Karpas-422 (cell line): ENCODE data around the gene THOC3. TPM values are rescaled to one million over a fixed set of nuclear protein-coding genes. Genes with fewer than 3 reads are reported as not detected.
"Not testable (repeated sequence)": the region's sequence is repeated elsewhere in the genome, so short reads cannot be mapped to it uniquely, and the experiment has no call there.

Experiments
- DNase-seq: peaks from one replicate; pipeline ENCODE4 v3.0.0-alpha.2; 2015
- H2AFZ ChIP-seq: fragments of 200-600 bp; sonication (generic); 2 replicates; pipeline ENCODE4 v1.6.1; 2014; ENCODE audit warnings: antibody characterized with exemption, low read length, mixed read lengths
- H3K27ac ChIP-seq: fragments of 200-600 bp; sonication (generic); 2 replicates; pipeline ENCODE4 v1.5.1; 2014; ENCODE audit warnings: mild to moderate bottlenecking, low read length, moderate library complexity
- H3K27me3 ChIP-seq: fragments of 200-600 bp; sonication (generic); 2 replicates; pipeline ENCODE4 v1.6.1; 2014; ENCODE audit warnings: low read length, mixed read lengths
- H3K36me3 ChIP-seq: fragments of 200-600 bp; sonication (generic); 2 replicates; pipeline ENCODE4 v1.6.1; 2014; ENCODE audit warnings: low read length, mixed read lengths; ENCODE audit not compliant: insufficient read depth
- H3K4me1 ChIP-seq: fragments of 200-600 bp; sonication (generic); 2 replicates; pipeline ENCODE4 v1.6.1; 2014; ENCODE audit warnings: mild to moderate bottlenecking, low read length, mixed read lengths
- H3K4me2 ChIP-seq: fragments of 200-600 bp; sonication (generic); 2 replicates; pipeline ENCODE4 v1.6.1; 2014; ENCODE audit warnings: low read length, low read depth, mild to moderate bottlenecking; ENCODE audit not compliant: poor library complexity, severe bottlenecking
- H3K4me3 ChIP-seq: fragments of 200-600 bp; sonication (generic); 2 replicates; pipeline ENCODE4 v1.5.1; 2014; ENCODE audit warnings: mild to moderate bottlenecking, antibody characterized with exemption, low read length, mixed read lengths
- H3K79me2 ChIP-seq: fragments of 200-600 bp; sonication (generic); 2 replicates; pipeline ENCODE4 v1.6.1; 2014; ENCODE audit warnings: mild to moderate bottlenecking, low read length, mixed read lengths
- H3K9ac ChIP-seq: fragments of 200-600 bp; sonication (generic); 2 replicates; pipeline ENCODE4 v1.6.0; 2014; ENCODE audit warnings: low read length
- H3K9me2 ChIP-seq: fragments of 200-600 bp; sonication (generic), shearing (Covaris generic); replicated peaks from 2 replicates; pipeline ENCODE4 v1.6.0; 2014; ENCODE audit warnings: mild to moderate bottlenecking, low read length, moderate library complexity; ENCODE audit not compliant: insufficient read depth
- H3K9me3 ChIP-seq: fragments of 300-700, 200-600 bp; sonication (generic); 2 replicates; pipeline ENCODE4 v1.6.1; 2014; ENCODE audit warnings: low read length, mixed read lengths
- H4K20me1 ChIP-seq: fragments of 200-600 bp; sonication (generic); 2 replicates; pipeline ENCODE4 v1.6.1; 2014; ENCODE audit warnings: mild to moderate bottlenecking, antibody characterized with exemption, low read length, low read depth; ENCODE audit not compliant: insufficient read depth
- total RNA-seq: library from RNA; depleted of rRNA; stranded (reverse); fragments of >200 nt; shearing (Covaris generic); gene quantifications from 2 replicates; pipeline ENCODE4 v1.2.3, GENCODE V29; 2014; ENCODE audit warnings: low replicate concordance

The THOC3 gene
- total RNA-seq, 1 experiment from 2014 or later = 33.7 TPM

DNA sequence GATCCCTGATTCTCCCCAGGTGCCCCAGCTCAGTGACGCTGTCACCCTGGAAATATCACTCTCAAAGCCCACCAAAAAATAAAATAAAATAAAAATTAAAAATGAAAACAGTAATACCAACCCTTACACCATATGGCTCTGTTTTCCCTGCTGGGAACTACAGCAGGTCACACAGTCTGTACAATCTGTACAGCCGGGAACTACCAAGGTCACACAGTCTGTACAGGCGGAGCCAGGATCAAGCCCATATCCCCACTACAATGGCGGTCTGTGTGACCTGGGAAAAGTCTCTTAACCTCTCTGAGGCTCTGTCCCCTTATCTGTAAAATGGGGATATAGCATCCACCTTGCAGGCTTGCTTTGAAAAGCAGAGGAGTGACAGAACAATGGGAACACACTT is 29.4 kb upstream of the THOC3 start:
- not testable (repeated sequence) for H2AFZ ChIP-seq, H3K9me2 ChIP-seq, DNase-seq, H3K9me3 ChIP-seq, H3K27me3 ChIP-seq, H3K79me2 ChIP-seq, H3K4me2 ChIP-seq, H3K9ac ChIP-seq, H4K20me1 ChIP-seq, H3K27ac ChIP-seq, H3K4me3 ChIP-seq, H3K36me3 ChIP-seq, H3K4me1 ChIP-seq

DNA sequence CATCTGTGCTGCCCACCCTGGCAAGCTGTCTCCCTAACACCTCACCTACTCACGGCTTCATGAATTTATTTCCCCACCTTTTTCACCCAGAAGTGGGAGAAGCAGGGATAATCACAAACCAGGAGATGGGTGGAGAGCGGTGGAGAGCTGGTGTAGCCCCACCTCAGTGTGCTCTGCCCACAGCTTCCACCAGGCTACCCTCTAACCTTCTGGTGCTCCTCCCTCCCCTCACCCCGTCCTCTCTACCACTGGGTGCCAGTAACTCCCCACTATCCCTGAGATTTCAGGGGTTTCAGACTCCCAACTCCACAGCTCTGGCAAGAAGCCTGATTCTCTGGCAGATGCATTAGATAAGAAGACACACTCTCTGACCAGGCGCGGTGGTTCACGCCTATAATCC is 28.7 kb upstream of the THOC3 start:
- H3K27ac ChIP-seq, DNase-seq, H3K27me3 ChIP-seq, H2AFZ ChIP-seq, H3K4me2 ChIP-seq, H3K9ac ChIP-seq, H4K20me1 ChIP-seq, H3K36me3 ChIP-seq, H3K4me3 ChIP-seq, H3K9me2 ChIP-seq, H3K9me3 ChIP-seq, H3K79me2 ChIP-seq, H3K4me1 ChIP-seq: not testable (repeated sequence)

DNA sequence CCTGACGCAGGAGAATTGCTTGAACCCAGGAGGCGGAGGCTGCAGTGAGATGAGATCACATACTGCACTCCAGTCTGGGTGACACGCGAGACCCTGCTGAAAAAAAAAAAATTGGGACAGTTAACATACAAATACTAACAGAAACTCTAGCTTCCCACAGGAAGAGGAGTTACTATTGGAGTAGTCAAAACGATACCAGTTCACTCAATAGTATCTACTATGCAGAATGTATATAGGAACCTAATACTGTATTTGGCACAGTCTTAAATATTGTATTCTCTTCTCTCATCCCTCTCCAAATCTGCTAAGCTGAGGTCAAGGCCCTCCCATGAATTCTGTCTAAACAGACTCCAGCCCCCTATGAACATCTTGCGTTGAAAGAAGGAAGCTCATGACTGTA is 27.4 kb upstream of the THOC3 start:
- H3K9me2 ChIP-seq, H3K4me3 ChIP-seq, H4K20me1 ChIP-seq, H3K9ac ChIP-seq, H3K79me2 ChIP-seq, H3K27ac ChIP-seq, DNase-seq, H3K36me3 ChIP-seq, H3K9me3 ChIP-seq, H3K4me1 ChIP-seq, H3K4me2 ChIP-seq, H2AFZ ChIP-seq, H3K27me3 ChIP-seq: not testable (repeated sequence)

GRCh38 chr5:175979371-175979995 is 11.4 kb upstream of the THOC3 start:
- not testable (repeated sequence) for H4K20me1 ChIP-seq, H2AFZ ChIP-seq, H3K9me2 ChIP-seq, H3K4me1 ChIP-seq, DNase-seq, H3K9ac ChIP-seq, H3K79me2 ChIP-seq, H3K27me3 ChIP-seq, H3K9me3 ChIP-seq, H3K27ac ChIP-seq, H3K4me2 ChIP-seq, H3K4me3 ChIP-seq, H3K36me3 ChIP-seq

GRCh38 chr5:175968381-175968780 is 266 bp upstream of the THOC3 start:
- not testable (repeated sequence) for H3K36me3 ChIP-seq, H3K9me3 ChIP-seq, H2AFZ ChIP-seq, H3K27ac ChIP-seq, H3K79me2 ChIP-seq, H3K9me2 ChIP-seq, H4K20me1 ChIP-seq, H3K9ac ChIP-seq, H3K4me1 ChIP-seq, H3K27me3 ChIP-seq, DNase-seq, H3K4me3 ChIP-seq
- H3K4me2 ChIP-seq = peak overlapping the region; percentile 53

DNA sequence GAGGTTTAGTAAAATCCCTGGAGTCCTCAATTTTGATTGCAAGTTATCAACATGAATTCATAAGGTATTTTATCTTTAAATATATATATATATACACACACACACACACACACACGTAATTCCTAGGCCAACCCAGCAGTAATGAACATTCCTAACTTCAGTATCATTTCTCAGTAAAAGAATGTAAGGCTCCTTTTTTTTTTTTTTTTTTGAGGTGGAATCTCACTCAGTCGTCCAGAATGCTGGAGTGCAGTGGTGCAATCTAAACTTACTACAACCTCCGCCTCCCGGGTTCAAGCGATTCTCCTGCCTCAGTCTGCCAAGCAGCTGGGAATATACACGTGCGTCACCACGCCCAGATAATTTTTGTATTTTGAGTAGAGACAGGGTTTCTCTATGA is 5.8 kb downstream of the THOC3 start:
- not testable (repeated sequence) for H3K4me3 ChIP-seq, H3K36me3 ChIP-seq, H3K9ac ChIP-seq, H2AFZ ChIP-seq, H3K4me1 ChIP-seq, H3K27ac ChIP-seq, H3K9me2 ChIP-seq, DNase-seq, H4K20me1 ChIP-seq, H3K9me3 ChIP-seq, H3K27me3 ChIP-seq, H3K79me2 ChIP-seq, H3K4me2 ChIP-seq

DNA sequence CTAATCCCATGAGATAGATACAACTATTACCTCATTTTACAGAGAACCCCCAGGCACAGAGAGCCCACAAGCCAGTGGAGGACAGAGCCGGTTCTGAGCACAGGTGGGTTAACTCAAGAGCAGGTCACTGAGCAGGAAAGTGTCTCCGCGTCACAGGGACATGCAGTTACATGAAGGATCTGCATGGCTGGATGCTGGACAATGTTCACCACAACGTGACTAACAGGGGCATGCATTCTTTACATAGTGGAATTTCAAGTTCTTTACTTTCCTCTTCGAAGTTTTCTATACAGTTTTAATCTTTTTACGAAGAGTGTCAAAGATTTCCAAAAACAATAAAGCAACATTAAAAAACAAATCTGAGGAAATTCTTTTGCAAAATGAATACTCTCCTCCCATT is 7.9 kb downstream of the THOC3 start:
- not testable (repeated sequence) for H3K27ac ChIP-seq, H3K9me2 ChIP-seq, H3K79me2 ChIP-seq, H3K4me3 ChIP-seq, H3K36me3 ChIP-seq, H3K4me2 ChIP-seq, H2AFZ ChIP-seq, H4K20me1 ChIP-seq, DNase-seq, H3K9ac ChIP-seq, H3K27me3 ChIP-seq, H3K4me1 ChIP-seq, H3K9me3 ChIP-seq

GRCh38 chr5:175958515-175958914 is 9.6 kb downstream of the THOC3 start:
- not testable (repeated sequence) for H3K9me3 ChIP-seq, H3K79me2 ChIP-seq, H3K4me2 ChIP-seq, H3K4me1 ChIP-seq, H3K36me3 ChIP-seq, H3K9me2 ChIP-seq, H3K27ac ChIP-seq, H3K4me3 ChIP-seq, DNase-seq, H2AFZ ChIP-seq, H4K20me1 ChIP-seq, H3K9ac ChIP-seq, H3K27me3 ChIP-seq

DNA sequence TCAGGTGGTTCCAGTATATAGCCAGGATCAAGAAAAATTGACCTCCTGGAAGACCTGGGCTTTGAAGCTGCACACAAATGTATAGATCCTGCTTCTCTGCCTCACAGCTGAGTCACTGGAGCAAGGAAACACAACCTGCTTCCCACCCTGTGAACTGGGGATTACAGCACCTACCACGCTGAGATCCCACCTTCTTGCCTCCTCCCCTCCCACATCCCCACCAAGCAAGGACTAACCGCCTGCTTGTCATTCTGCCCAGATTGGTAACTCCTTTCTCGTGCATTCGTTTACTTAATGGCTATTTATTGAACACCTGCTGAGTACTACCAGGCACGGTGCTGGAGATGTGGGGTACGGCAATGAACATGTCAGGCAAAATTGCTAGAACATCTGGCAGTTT is 14.0 kb downstream of the THOC3 start:
- not testable (repeated sequence) for H3K9me3 ChIP-seq, H3K27ac ChIP-seq, H3K4me2 ChIP-seq, H3K36me3 ChIP-seq, H2AFZ ChIP-seq, H4K20me1 ChIP-seq, H3K9ac ChIP-seq, H3K4me3 ChIP-seq, DNase-seq, H3K9me2 ChIP-seq, H3K4me1 ChIP-seq, H3K27me3 ChIP-seq, H3K79me2 ChIP-seq
